ENCODE measurements around the gene TRAPPC2L. TPM values are rescaled to one million over a fixed set of nuclear protein-coding genes. Genes with fewer than 3 reads are reported as not detected.

TRAPPC2L gene
- total and polyA plus RNA-seq, 2 experiments from 2014 or later, result 59.3 to 167 TPM

DNA sequence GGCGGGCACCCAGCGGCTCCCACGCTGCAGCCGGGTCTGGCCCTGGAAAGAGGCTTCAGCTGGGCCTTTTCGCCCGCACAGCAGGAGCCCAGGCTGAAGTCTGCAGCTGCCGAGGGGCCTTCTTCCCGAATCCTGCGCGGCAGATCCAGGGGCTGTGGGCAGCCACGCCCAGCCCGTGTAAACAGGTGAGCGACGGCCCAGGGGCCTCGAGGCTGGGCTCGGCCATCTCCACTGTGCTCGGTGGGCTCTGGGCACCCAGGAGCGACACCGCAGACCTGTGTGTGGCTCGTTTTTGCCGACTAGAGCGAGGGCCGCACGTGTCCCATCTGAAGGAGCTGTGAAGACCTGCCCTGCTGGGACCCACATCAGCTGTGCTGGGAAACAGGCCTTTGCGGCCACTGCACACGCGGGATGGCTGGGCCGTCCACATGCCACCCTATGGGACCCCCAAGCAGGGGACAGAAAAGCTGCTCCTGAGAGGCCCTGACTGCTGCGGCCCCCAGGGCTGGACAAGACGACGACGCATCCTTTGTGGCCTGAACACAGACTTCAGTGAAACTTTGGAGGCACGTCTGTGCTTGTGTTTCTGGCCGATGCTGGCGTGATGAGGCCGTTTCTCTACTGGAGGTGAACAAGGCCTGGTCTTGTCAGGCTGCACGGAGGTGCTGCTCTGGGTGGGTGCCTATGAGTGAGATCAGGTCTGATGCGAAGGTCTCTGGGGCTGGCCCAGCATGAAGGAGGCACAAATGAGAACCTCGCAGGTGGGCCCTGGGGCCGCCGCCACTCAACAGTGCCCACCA lies 40.0 kb upstream of the TRAPPC2L start:
- H3K27me3 Mint-ChIP-seq (ENCODE audit: insufficient read depth, low read depth, poor library complexity), result peaks cover 9% of the 10 kb centered on the region
- Histone ChIP-seq H3K4me3 (no peak overlapping the region), H3K9me2 (ENCODE audit: insufficient read depth) (no peaks in the 10 kb centered on the region), H3K27ac (ENCODE audit: low read depth) (no peak overlapping the region), H3K36me3 (ENCODE audit: insufficient read depth) (no peaks in the 10 kb centered on the region), H3K27me3 (ENCODE audit: insufficient read depth) (no peaks in the 10 kb centered on the region), H2AFZ (no peak overlapping the region), H4K20me1 (replicated peaks; ENCODE audit: insufficient read depth) (no peaks in the 10 kb centered on the region), H3F3A (replicated peaks; ENCODE audit: low read depth) (0 out of 2 replicates have a peak, but pooled peaks cover 2% of the 10 kb centered on the region), H3K4me1 (ENCODE audit: insufficient read depth) (no peaks in the 10 kb centered on the region), H3K4me2 (no peak overlapping the region), H3K79me2 (replicated peaks; ENCODE audit: insufficient read depth) (no peaks in the 10 kb centered on the region)
- H3K9me3 Mint-ChIP-seq, result no peaks in the 10 kb centered on the region
- H3K4me1 Mint-ChIP-seq, result peaks cover 12% of the 10 kb centered on the region; the same call in 1 of the 3 replicates
- DNase-seq (ENCODE audit: low spot score) (no peak), ATAC-seq (no peak)
- no peaks in the 10 kb centered on the region for H3K36me3 Mint-ChIP-seq (ENCODE audit: low read depth)
- TF ChIP-seq, protein P1, sequence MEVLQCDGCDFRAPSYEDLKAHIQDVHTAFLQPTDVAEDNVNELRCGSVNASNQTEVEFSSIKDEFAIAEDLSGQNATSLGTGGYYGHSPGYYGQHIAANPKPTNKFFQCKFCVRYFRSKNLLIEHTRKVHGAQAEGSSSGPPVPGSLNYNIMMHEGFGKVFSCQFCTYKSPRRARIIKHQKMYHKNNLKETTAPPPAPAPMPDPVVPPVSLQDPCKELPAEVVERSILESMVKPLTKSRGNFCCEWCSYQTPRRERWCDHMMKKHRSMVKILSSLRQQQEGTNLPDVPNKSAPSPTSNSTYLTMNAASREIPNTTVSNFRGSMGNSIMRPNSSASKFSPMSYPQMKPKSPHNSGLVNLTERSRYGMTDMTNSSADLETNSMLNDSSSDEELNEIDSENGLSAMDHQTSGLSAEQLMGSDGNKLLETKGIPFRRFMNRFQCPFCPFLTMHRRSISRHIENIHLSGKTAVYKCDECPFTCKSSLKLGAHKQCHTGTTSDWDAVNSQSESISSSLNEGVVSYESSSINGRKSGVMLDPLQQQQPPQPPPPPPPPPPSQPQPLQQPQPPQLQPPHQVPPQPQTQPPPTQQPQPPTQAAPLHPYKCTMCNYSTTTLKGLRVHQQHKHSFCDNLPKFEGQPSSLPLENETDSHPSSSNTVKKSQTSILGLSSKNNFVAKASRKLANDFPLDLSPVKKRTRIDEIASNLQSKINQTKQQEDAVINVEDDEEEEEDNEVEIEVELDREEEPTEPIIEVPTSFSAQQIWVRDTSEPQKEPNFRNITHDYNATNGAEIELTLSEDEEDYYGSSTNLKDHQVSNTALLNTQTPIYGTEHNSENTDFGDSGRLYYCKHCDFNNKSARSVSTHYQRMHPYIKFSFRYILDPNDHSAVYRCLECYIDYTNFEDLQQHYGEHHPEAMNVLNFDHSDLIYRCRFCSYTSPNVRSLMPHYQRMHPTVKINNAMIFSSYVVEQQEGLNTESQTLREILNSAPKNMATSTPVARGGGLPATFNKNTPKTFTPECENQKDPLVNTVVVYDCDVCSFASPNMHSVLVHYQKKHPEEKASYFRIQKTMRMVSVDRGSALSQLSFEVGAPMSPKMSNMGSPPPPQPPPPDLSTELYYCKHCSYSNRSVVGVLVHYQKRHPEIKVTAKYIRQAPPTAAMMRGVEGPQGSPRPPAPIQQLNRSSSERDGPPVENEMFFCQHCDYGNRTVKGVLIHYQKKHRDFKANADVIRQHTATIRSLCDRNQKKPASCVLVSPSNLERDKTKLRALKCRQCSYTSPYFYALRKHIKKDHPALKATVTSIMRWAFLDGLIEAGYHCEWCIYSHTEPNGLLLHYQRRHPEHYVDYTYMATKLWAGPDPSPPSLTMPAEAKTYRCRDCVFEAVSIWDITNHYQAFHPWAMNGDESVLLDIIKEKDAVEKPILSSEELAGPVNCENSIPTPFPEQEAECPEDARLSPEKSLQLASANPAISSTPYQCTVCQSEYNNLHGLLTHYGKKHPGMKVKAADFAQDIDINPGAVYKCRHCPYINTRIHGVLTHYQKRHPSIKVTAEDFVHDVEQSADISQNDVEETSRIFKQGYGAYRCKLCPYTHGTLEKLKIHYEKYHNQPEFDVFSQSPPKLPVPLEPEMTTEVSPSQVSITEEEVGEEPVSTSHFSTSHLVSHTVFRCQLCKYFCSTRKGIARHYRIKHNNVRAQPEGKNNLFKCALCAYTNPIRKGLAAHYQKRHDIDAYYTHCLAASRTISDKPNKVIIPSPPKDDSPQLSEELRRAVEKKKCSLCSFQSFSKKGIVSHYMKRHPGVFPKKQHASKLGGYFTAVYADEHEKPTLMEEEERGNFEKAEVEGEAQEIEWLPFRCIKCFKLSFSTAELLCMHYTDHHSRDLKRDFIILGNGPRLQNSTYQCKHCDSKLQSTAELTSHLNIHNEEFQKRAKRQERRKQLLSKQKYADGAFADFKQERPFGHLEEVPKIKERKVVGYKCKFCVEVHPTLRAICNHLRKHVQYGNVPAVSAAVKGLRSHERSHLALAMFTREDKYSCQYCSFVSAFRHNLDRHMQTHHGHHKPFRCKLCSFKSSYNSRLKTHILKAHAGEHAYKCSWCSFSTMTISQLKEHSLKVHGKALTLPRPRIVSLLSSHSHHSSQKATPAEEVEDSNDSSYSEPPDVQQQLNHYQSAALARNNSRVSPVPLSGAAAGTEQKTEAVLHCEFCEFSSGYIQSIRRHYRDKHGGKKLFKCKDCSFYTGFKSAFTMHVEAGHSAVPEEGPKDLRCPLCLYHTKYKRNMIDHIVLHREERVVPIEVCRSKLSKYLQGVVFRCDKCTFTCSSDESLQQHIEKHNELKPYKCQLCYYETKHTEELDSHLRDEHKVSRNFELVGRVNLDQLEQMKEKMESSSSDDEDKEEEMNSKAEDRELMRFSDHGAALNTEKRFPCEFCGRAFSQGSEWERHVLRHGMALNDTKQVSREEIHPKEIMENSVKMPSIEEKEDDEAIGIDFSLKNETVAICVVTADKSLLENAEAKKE (CRISPR knock-in tag; IDR thresholded peaks at IDR 0.05), result no peak
- TF ChIP-seq POLR2AphosphoS5 (IDR thresholded peaks at IDR 0.05; ENCODE audit: low read depth) (no peak), JUNB (IDR thresholded peaks at IDR 0.05; ENCODE audit: unreplicated experiment) (no peak), EZH2 (IDR thresholded peaks at IDR 0.05; ENCODE audit: low read depth, unreplicated experiment) (no peak), NANOG (IDR thresholded peaks at IDR 0.05; ENCODE audit: borderline replicate concordance) (no peak), STAT1 (IDR thresholded peaks at IDR 0.05; ENCODE audit: unreplicated experiment) (no peak), CREB1 (CRISPR knock-in tag; IDR thresholded peaks at IDR 0.05; ENCODE audit: low read depth) (no peak), ZNF331 (CRISPR knock-in tag; IDR thresholded peaks at IDR 0.05; ENCODE audit: low read depth) (no peak), EZH2phosphoT487 (IDR thresholded peaks at IDR 0.05; ENCODE audit: unreplicated experiment) (no peak), ZNF114 (CRISPR knock-in tag; IDR thresholded peaks at IDR 0.05) (no peak)
- TF ChIP-seq, protein P2, sequence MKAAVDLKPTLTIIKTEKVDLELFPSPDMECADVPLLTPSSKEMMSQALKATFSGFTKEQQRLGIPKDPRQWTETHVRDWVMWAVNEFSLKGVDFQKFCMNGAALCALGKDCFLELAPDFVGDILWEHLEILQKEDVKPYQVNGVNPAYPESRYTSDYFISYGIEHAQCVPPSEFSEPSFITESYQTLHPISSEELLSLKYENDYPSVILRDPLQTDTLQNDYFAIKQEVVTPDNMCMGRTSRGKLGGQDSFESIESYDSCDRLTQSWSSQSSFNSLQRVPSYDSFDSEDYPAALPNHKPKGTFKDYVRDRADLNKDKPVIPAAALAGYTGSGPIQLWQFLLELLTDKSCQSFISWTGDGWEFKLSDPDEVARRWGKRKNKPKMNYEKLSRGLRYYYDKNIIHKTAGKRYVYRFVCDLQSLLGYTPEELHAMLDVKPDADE (IDR thresholded peaks at IDR 0.05), result no peak
- TF ChIP-seq, protein P3, sequence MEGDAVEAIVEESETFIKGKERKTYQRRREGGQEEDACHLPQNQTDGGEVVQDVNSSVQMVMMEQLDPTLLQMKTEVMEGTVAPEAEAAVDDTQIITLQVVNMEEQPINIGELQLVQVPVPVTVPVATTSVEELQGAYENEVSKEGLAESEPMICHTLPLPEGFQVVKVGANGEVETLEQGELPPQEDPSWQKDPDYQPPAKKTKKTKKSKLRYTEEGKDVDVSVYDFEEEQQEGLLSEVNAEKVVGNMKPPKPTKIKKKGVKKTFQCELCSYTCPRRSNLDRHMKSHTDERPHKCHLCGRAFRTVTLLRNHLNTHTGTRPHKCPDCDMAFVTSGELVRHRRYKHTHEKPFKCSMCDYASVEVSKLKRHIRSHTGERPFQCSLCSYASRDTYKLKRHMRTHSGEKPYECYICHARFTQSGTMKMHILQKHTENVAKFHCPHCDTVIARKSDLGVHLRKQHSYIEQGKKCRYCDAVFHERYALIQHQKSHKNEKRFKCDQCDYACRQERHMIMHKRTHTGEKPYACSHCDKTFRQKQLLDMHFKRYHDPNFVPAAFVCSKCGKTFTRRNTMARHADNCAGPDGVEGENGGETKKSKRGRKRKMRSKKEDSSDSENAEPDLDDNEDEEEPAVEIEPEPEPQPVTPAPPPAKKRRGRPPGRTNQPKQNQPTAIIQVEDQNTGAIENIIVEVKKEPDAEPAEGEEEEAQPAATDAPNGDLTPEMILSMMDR (conservative IDR thresholded peaks at IDR 0.05; ENCODE audit: low read depth in 2 of 2), result no peak
- TF ChIP-seq, protein P4, sequence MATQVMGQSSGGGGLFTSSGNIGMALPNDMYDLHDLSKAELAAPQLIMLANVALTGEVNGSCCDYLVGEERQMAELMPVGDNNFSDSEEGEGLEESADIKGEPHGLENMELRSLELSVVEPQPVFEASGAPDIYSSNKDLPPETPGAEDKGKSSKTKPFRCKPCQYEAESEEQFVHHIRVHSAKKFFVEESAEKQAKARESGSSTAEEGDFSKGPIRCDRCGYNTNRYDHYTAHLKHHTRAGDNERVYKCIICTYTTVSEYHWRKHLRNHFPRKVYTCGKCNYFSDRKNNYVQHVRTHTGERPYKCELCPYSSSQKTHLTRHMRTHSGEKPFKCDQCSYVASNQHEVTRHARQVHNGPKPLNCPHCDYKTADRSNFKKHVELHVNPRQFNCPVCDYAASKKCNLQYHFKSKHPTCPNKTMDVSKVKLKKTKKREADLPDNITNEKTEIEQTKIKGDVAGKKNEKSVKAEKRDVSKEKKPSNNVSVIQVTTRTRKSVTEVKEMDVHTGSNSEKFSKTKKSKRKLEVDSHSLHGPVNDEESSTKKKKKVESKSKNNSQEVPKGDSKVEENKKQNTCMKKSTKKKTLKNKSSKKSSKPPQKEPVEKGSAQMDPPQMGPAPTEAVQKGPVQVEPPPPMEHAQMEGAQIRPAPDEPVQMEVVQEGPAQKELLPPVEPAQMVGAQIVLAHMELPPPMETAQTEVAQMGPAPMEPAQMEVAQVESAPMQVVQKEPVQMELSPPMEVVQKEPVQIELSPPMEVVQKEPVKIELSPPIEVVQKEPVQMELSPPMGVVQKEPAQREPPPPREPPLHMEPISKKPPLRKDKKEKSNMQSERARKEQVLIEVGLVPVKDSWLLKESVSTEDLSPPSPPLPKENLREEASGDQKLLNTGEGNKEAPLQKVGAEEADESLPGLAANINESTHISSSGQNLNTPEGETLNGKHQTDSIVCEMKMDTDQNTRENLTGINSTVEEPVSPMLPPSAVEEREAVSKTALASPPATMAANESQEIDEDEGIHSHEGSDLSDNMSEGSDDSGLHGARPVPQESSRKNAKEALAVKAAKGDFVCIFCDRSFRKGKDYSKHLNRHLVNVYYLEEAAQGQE (IDR thresholded peaks at IDR 0.05; ENCODE audit: unreplicated experiment), result no peak
- no peak overlapping the region for H3K27ac Mint-ChIP-seq
- no peak overlapping the region for H3K4me3 Mint-ChIP-seq
